IPS-18c (cell line): Measurements from ENCODE around the gene MACROD2.
"Not testable (repeated sequence)": the region's sequence is repeated elsewhere in the genome, so short reads cannot be mapped to it uniquely, and the experiment has no call there.

Experiments used
- H3K4me3 ChIP-seq: 2 replicates; pipeline ENCODE4 v1.7.0; 2013; ENCODE audit warnings: low read depth, mild to moderate bottlenecking, low read length, moderate library complexity; ENCODE audit not compliant: insufficient read depth
- H3K9me3 ChIP-seq: one replicate; pipeline ENCODE4 v1.6.1; 2013; ENCODE audit warnings: mild to moderate bottlenecking, low read length, moderate library complexity; ENCODE audit not compliant: control insufficient read depth, insufficient read depth

MACROD2 gene

DNA sequence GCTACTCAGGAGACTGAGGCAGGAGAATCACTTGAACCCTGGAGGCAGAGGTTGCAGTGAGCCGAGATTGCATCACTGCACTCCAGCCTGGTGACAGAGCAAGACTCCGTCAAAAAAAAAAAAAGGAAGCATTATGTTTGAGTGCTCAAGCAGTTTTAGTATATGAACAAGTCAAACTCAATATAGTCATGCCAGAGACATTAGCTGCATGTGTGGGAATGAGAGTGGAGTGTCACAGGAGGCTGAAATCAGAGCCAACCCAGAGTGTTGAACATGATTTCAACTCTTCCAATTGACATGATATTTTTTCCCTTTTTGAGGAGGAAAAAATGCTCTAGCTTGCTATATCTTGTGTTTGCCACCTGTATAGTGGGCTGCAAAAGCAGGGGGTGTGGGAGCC, 931.1 kb downstream of the MACROD2 start:
- H3K9me3 ChIP-seq, H3K4me3 ChIP-seq: not testable (repeated sequence)

DNA sequence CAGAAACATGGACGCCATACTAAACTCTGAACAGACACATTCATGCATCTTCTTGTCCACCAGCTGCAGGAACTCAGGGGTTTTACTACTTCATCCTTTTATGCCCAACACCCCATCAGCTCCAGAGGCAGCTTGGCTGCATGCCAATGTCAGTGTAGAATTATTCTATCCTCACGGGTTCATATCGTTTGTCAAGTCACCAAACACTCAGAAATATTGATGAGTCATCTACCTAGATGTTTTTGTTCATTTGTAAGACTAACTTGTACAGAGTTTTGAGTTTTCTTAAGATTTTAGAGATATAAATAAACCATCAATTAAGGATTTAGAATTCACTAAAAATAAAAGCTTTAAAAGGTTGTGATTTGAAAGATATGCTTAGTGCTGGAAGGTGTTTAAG, 932.8 kb downstream of the MACROD2 start:
- Histone ChIP-seq H3K9me3 (no peaks in the 10 kb centered on the region), H3K4me3 (no peak overlapping the region)

DNA sequence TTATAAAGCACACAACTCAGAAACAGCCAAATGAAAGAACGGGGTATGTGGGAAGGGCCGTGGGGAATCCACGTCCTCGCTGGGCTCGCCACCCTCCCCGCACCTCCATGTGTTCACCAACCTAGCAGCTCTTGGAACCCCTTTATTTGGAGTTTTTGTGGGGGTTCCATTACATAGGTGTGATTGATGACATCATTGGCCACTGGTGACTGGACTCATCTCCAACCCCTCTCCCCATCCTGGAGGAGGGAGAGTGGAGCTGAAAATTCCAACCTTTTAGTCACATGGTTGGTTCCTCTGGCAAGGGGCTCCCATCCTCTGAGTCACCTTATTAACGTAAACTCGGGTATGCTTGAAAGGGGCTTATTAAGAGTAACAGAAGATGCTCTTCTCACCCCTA, 934.1 kb downstream of the MACROD2 start:
- H3K4me3 ChIP-seq = no peak overlapping the region
- H3K9me3 ChIP-seq = no peaks in the 10 kb centered on the region

DNA sequence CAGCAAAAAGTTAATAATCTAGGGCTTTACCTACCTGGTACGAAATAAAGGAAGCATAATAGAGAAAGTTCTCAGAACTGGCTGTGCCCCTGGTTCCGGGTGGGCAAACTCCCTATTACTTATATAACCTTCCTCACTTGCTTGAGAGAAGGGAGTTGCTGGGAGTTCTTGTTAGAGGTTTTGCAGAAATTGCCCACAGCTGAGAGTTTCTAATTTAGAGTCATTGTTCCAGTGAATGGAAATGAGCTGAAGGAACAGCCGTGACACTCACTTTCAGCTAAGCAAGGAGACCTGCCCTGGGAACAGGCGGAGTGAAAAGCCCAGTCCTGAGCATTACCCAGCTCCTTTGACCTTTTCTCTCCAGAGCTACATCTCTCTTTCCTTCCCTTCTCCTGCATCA, 936.7 kb downstream of the MACROD2 start:
- H3K4me3 ChIP-seq = no peak overlapping the region
- no peaks in the 10 kb centered on the region for H3K9me3 ChIP-seq

DNA sequence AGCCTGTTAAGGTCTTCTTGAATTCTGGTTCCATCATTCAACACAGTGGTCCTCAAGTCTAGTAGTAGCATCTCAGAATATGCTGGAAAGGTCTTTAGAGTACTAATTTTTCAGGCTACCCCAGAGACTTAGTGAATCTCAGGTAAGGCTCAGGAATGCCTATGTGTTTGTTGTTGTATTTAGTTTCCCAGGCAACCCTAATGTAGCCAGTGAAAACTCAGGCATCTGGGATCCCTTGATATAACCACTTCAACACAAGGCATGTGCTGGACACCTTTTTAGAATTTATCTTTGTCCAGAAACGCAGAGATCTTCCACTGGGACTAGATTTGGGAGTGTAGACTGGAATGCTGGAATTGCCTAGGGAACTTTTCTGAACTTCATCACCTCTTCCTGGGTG, 940.0 kb downstream of the MACROD2 start:
- no peaks in the 10 kb centered on the region for H3K9me3 ChIP-seq
- no peak overlapping the region for H3K4me3 ChIP-seq

DNA sequence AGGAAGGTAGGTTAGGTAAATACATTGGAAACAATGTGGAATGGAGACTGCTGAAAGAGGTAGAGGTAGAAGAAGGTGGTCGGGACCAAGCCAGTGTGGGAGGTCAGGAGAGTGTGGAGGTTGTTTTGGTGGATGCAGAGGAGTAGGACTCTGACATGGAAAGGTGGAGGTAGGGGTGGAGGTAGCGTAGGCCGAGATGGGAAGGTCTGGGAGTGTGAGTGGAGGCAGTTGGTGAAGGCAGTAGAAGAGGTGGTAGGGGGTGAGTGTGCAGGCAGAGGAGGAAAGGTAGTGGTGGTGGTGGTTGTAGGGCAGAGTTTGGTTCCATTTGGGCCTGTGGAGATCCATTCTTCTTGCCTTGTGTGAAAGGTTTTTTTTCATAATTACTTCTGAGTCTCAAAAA, 941.7 kb downstream of the MACROD2 start:
- Histone ChIP-seq H3K9me3 (no peaks in the 10 kb centered on the region), H3K4me3 (no peak overlapping the region)

DNA sequence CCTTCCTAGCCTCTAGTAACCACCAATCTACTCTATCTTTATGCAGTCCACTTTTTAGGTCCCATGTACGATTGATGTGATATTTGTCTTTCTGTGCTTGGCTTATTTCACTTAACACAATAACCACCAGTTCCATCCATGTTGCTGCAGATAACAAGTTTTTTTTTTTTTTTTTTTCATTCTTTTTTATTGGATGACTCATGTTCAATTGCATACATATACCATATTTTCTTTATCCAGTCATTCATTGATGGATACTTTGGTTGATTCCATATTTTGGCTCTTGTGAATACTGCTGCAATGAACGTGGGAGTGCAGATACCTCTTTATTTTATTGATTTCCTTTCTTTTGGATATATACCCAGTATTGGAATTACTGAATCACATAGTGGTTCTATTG, 942.5 kb downstream of the MACROD2 start:
- Histone ChIP-seq H3K9me3 (no peaks in the 10 kb centered on the region), H3K4me3 (no peak overlapping the region)

DNA sequence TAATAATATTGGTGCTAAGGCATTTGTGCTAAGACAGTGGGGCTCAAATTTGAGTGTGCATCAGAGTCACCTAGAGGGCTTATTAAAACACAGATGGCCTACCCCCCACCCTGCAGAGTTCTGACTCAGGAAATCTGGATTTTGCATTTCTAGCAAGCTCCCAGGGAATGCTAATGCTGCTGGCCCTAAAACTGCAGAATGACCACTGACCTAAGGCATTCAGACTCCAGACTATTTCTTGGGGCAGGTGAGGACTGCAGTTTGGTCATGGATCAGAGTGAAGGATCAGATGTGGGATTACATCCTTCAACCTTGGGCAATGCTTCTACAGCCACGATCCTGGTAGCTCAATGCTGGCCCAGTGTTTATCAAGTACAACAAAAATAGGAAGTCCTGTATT, 952.2 kb downstream of the MACROD2 start:
- no peaks in the 10 kb centered on the region for H3K9me3 ChIP-seq
- no peak overlapping the region for H3K4me3 ChIP-seq

DNA sequence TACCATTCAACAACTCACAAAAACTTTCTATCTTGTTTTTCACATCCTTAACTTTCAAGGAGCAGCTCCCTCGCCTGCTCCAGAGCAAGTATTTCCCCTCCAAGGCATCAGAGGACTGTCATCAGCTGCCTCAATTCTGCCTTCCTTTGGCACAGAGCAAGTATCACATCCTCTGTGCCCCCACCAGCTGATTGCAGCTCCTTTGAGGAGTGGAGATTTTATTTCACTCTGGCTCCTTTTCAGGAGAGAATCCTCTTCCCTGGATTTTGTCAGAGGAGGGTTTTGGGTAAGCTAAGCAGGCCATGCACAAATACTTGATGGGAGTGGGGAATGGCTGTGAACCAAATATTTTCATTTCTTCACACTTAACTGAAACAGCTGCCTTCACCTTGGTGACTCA, 952.6 kb downstream of the MACROD2 start:
- Histone ChIP-seq H3K4me3 (no peak overlapping the region), H3K9me3 (no peaks in the 10 kb centered on the region)

DNA sequence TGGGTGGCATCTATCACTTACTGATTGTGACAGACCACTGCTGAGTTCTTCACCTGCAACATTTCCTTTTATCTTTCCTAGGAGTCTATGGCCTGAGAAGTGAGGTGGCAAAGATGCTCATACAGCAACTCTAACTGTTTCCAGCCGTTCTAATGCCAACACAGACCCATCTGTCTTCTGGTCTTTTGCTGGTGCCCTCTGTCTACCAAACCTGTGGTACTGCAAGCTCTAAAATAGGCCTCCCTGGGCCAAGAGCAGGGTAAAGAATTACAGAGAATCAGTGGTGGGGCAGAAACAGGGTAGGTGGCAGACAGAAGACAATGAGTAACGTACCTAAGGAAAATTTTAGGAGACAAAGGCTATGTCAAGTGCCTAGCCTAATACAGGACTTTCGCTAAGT, 953.1 kb downstream of the MACROD2 start:
- H3K4me3 ChIP-seq = no peak overlapping the region

DNA sequence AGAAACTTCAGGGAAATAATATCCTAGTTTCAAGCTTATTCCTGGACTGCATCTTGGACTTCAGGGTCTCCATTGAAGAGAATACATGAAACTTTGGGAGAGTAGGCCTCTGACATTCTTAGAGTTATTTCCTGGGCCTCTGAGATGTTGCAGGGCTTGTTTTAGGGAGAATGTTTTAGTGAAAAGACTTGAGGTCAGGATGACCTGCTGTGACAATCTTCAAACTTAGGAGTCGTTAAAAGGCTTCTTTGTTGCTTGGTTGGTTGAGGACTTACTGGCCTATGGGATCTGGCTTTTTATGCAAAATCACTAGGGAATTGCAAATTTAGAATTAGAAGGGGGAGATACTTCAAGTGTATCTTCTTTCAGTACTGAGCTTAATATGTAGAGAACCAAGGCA, 955.3 kb downstream of the MACROD2 start:
- no peaks in the 10 kb centered on the region for H3K9me3 ChIP-seq
- no peak overlapping the region for H3K4me3 ChIP-seq

More for the DNA sequence above, 953.1 kb downstream of the MACROD2 start:
- no peaks in the 10 kb centered on the region for H3K9me3 ChIP-seq

DNA sequence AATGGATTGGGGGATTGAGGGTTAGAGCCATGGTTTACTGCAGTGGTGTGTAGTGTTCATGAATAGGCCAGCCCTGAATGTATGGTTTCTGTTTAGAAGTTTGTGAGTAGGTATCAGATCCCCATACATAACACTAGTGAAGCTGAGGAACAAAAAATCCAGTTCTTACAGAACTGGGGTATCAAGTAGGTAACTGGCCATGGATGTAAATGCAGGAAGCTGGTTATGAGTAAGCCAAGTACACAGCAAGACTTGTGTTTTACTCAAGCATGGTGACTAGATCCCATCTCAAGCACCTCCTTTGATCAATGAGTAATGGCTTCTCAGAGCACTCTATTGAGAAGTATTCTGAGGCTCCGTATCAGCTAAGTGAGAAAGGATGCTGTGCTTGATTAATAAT, 955.8 kb downstream of the MACROD2 start:
- H3K4me3 ChIP-seq = no peak overlapping the region
- H3K9me3 ChIP-seq = no peaks in the 10 kb centered on the region

DNA sequence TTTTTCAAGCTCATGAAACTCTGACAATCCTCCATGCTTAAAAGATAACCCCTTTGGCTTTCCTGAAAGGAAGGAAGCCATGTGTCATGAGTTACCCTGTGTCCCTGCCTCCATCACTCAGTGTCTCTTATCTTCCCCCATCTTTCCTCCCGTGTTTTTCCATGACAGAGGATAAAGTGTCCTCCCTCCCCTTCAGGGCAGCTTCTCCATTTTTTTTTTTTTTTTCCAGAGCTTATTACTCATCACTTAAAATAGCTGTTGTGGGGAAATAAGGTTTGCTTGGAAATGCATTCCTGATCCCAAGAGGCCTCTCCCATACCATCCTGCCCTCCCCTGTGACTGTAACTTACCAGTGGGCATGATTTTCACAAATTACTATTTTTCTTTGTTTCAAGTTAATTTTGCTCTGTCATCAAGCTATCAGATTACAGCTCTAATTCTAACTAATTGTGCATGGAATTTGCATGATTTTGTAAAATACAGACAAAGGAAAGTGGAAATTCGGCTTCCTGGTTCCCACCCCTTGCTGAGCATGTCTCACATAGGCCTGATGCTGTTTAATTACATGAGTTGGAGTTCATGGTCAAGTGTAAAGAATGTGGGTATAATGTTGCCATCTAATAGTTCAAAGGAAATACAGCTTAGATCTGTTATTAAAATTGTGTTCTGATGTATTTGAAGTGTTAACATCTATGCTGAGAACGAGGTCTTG, 956.5 kb downstream of the MACROD2 start:
- Histone ChIP-seq H3K9me3 (no peaks in the 10 kb centered on the region), H3K4me3 (no peak overlapping the region)

DNA sequence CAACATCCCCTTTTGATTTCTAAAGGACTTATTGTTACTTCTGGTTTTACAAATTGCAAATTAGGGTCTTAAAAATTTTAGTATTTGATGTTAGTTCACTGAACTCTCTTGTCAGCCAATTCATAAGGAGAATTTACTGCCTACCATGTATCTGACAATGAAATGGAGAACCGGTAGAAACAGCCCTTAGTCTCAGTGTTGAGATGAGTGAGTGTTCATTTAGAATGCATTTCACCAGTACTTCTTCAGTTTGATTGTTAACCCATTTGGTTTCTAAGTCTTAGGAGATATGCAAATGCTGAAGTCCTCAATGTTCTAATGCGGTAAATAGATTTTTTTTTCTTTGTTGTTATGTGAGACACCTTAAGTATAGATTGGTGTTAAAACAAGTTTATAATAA, 958.4 kb downstream of the MACROD2 start:
- H3K4me3 ChIP-seq = no peak overlapping the region
- no peaks in the 10 kb centered on the region for H3K9me3 ChIP-seq

DNA sequence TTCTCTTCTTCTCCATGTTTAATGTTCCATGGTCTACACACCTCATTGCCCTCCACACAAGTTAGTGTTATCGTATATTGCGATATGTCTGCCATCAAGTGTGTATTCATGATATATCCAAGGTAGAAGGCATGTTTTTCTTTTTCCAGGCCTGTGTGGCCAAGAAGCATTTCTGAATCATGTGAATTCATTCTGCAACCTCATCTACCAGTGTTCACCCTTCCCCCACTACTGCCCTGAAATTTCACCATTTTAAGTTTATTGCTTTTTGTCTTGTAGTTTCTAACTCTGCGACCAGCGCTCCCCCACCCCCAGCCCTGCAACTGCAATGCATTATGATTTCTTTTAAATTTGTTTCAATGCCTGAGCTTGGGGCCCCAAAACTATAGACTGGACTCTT, 960.1 kb downstream of the MACROD2 start:
- H3K4me3 ChIP-seq = no peak overlapping the region
- no peaks in the 10 kb centered on the region for H3K9me3 ChIP-seq

DNA sequence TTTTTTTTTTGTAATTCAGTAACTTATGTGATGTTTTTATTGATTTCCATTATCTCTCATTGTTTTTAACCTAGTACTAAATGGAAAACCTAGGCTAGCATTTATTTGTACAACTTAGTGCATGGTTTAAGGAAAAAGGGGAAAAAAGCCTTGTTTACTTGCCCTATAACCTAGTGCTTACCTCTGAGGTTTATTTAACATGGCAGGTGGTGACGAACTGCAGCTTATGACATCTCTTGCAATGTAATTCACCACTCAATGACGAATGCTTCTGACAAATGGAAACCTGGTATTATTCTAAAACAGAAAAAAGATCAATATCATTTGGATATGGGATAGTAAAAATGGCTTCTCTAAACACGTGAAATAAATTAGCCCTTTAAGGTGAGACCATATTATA, 960.7 kb downstream of the MACROD2 start:
- no peaks in the 10 kb centered on the region for H3K9me3 ChIP-seq
- H3K4me3 ChIP-seq = no peak overlapping the region

DNA sequence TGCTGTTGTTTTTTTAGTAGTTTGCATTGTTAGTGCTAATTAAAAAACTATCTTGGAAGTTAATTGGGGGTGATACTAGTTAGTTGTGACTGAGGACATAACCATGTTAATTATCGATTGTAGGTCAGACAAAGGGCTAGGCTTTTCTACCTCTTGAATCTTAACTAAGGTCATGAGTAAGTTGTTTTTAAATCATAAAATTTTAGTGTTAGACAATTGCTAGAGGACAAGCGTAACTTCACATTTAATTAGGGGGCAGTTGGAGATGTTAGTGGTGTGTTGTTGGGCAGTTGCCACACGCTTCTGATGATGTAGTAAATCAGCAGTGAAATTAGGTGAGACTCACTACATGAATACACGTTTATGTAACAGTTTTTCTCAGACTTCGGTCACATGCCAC, 961.2 kb downstream of the MACROD2 start:
- Histone ChIP-seq H3K9me3 (no peaks in the 10 kb centered on the region), H3K4me3 (no peak overlapping the region)

DNA sequence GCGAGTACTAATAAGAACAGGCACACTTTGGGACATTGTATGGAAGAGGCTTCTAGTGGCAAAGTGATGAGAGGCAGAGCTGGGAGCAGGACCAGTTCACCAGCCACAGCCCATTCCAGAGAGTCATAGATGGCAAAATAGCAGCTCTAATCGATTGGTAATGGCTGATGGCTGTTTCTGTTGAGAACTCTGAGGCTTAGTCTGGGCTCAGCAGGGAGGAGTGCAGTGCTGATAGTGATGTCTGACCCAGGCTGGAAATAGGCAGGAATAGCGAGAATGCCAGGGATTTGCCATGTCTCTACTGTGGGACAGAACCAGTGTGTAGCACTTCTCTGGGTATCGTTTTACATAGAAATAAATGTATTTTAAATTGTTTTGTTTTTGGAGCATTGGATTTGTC, 962.1 kb downstream of the MACROD2 start:
- no peaks in the 10 kb centered on the region for H3K9me3 ChIP-seq
- H3K4me3 ChIP-seq = no peak overlapping the region

DNA sequence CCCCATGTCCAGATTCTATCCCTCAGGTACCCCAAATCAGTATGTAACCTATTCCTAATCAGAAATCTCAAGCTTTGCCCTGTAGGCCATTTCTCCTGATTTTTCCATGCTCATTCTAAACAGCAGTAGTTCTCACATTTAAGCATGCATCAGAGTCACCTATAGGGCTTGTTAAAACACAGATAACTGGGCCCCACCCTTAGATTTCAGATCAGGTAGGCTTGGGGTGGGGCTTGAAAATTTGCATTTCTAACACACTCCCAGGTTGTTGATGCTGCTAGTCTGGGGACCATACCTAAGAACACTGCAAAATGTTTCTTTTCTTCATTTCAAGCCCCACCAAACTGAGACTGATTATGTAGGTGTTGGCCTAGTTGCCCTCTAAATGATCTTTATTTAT, 963.3 kb downstream of the MACROD2 start:
- Histone ChIP-seq H3K4me3 (no peak overlapping the region), H3K9me3 (no peaks in the 10 kb centered on the region)
